Endometrial microvascular endothelial cells (primary cell): Measurements from ENCODE around the gene FANCI. TPM values are rescaled to one million over a fixed set of nuclear protein-coding genes. Genes with fewer than 3 reads are reported as not detected.

ENCODE experiments used
- in situ Hi-C: cut with HindIII; loops from 2 replicates; pipeline ENCODE4 v1.10.0; 2017; ENCODE audit warnings: low sequenced_read_pairs, low pct_unique_long_range_greater_than_20kb; ENCODE audit errors: inconsistent ontology term
- total RNA-seq: library from RNA; depleted of rRNA; stranded (reverse); fragments of >200 nt; gene quantifications from one replicate; pipeline ENCODE4 v1.2.3, GENCODE V29; 2015; ENCODE audit errors: inconsistent ontology term

FANCI gene
- total RNA-seq, 1 donor from 2014 or later, result 44.6 TPM

GRCh38 chr15:89349206-89349558, 105.4 kb downstream of the FANCI start:
- in situ Hi-C loops, result no loop called here

GRCh38 chr15:89352476-89352875, 108.7 kb downstream of the FANCI start:
- in situ Hi-C loops, result no loop called here

GRCh38 chr15:89353991-89354390, 110.2 kb downstream of the FANCI start:
- in situ Hi-C loops, result no loop called here

- in situ Hi-C loops, result no loop called here
Observed at GRCh38 chr15:89356634-89357298, 113.0 kb downstream of the FANCI start.

GRCh38 chr15:89358435-89358754, 114.6 kb downstream of the FANCI start:
- in situ Hi-C loops, result no loop called here

- in situ Hi-C loops, result no loop called here
Observed at GRCh38 chr15:89358755-89359439, 115.1 kb downstream of the FANCI start.

GRCh38 chr15:89359471-89360293, 115.9 kb downstream of the FANCI start:
- in situ Hi-C loops, result no loop called here

GRCh38 chr15:89360294-89360971, 116.7 kb downstream of the FANCI start:
- in situ Hi-C loops, result no loop called here

GRCh38 chr15:89361451-89362202, 117.8 kb downstream of the FANCI start:
- in situ Hi-C loops, result no loop called here

GRCh38 chr15:89362203-89363101, 118.7 kb downstream of the FANCI start:
- in situ Hi-C loops, result no loop called here

- in situ Hi-C loops, result no loop called here
Observed at GRCh38 chr15:89363133-89363532, 119.4 kb downstream of the FANCI start.

- in situ Hi-C loops, result no loop called here
Observed at GRCh38 chr15:89363770-89364169, 120.0 kb downstream of the FANCI start.

- in situ Hi-C loops, result no loop called here
Observed at GRCh38 chr15:89364341-89364740, 120.6 kb downstream of the FANCI start.

GRCh38 chr15:89364741-89365450, 121.1 kb downstream of the FANCI start:
- in situ Hi-C loops, result no loop called here

- in situ Hi-C loops, result no loop called here
Observed at GRCh38 chr15:89365462-89366065, 121.8 kb downstream of the FANCI start.
